ENCODE results near the gene RSPH6A.

The RSPH6A gene

DNA sequence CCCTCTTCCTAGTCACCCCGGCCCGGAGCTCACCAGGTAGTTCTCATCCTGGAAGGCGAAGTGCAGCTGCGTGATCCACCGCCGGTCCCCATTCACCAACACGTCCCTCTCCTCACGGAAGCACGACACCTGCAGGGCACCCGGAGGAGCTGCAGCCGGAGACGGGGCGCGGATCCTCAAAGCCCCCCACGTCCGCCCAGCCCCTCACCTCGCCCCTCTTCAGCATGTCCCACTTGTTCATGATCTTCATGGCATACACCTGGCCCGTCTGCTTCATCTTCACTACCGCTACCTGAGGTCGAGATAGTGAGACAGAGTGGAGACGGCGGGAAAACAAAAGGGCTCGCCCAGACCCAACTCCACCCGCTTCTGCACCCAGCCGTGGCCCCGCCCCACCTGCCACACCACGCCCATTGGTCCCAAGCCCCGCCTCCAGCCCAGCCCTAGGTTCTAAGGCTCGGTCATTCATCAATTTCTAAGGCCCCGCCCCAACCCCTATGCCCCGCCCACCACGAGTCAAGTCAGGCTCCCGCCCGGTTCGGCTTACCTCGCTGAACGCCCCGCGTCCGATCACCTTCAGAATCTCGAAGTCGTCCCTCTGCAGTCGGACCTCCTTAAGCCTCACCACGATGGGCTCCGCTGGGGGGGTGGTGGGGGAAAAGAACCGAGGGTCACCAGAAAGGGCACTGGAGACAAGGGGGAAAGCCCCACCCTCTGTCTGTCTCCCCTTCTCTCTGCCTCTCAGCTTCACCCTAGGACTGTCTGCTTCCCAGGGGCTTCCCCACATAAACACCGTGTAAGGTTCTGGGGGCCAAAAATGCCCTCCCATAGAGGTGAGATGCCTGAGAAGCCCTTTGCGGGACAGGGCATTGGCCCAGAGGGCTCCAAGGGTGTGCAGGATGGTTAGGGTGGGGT lies 35.6 kb downstream of the RSPH6A start:
- DNase-seq, result no peak

DNA sequence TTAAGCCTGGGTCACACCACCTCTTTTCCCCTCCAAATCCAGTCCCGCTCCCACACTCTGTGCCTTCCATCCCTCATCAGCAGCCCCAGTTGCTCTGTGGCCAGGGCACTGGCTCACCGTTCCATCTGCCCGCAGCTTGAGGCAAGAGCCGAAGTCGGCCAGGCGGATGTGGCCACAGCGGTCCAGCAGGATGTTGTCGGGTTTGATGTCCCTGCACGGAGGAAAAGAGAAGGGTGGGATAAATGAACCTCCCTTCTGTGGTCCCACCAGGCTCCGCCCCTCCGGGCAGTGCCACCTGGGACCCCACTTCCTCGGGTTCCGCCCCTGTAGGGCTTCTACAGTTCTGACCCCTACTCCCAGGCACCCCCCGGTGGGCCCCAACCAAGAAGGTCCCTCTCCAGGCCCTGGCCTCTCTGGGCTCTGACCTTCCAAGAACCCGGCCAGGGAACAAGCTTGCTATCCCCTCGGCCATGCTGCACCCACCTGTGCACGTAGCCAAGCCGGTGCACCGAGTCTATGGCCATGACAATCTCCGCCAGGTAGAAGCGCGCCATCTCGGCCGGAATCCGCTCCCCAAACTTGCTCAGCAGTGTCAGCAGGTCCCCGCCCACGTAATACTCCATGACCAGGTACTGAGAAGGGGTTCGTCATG lies 37.0 kb downstream of the RSPH6A start:
- DNase-seq, result no peak

DNA sequence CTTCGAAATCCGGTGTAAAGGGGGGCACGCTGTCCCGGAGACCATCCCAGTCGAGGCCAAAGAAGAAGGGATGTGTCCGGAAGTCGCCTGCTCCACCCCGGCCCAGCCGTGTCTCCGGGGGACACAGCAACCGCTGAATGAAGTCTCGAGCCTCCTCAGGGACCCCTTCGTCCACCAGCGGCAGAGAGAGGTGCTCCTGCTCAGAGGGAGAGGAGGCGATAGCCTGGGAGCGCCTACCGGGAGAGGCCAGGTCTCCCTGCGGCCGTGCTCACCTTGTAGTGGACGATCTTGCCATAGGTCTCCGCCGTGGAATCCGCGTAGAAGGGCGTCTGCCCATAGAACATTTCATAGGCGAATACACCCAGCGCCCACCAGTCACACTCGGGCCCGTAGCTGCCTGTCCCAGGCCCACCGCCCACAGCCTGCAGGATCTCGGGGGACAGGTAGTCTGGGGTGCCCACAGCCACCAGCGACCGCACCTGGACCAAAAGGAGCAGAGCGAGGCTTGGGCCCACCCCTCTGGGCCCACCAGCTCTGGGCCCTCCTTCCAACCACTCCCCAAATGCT lies 37.6 kb downstream of the RSPH6A start:
- DNase-seq, result no peak

DNA sequence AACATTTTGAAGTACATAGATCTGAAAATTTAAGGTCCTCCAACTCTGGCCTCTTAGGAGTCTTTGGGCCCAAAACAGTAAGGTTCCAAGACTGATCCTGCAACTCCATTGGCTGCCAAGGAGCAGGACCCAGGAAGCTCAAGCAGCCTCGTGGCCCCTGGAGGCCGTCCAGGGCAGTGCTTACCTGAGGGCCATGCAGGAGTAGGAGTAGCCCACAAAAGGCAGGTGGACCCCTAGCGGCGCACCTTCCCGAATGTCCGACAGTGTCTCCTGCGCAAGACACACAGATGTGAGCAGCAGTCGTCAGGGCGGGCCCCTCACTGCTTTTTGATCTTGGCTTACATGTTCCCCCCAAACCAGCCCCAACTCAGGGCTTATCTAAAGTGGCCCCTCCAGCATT lies 40.3 kb downstream of the RSPH6A start:
- DNase-seq, result no peak

DNA sequence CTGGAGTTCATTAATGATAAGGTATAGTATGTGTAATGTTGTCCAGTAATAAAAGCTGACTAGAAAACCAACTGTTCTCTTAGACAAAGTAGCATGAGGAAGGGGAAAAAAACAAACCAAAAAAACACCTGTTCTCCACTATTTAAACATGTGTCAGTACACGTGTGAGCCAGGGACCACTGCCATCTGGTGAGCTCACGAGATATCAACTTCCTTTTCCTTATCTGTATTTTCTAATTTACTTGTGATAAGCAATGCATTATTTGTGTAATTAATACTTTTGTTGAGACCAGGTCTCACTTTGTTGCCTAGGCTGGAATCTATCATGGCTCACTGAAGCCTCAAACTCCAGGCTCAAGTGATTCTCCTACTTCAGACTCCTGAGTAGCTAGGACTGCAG lies 41.7 kb downstream of the RSPH6A start:
- DNase-seq, result no peak

DNA sequence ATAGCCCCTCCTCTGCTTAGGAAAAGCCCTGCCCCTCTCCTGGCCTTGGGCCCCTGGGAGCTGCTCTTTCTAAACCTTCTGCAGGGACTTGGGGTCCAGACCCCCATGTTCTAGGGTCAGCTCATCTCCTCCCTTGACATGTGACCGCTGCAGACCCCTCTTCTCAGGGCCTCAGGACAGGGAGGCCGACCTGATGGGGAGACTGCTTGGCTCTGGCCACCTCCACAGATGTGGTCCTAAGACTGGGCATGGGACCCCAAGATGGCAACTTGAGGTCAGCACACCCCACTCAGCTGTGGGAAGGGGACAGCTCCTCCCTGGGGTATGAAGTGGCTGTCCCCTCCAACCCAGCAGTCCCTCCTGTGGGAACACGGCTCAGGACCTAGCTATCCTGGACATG lies 42.2 kb downstream of the RSPH6A start:
- no peak for DNase-seq

DNA sequence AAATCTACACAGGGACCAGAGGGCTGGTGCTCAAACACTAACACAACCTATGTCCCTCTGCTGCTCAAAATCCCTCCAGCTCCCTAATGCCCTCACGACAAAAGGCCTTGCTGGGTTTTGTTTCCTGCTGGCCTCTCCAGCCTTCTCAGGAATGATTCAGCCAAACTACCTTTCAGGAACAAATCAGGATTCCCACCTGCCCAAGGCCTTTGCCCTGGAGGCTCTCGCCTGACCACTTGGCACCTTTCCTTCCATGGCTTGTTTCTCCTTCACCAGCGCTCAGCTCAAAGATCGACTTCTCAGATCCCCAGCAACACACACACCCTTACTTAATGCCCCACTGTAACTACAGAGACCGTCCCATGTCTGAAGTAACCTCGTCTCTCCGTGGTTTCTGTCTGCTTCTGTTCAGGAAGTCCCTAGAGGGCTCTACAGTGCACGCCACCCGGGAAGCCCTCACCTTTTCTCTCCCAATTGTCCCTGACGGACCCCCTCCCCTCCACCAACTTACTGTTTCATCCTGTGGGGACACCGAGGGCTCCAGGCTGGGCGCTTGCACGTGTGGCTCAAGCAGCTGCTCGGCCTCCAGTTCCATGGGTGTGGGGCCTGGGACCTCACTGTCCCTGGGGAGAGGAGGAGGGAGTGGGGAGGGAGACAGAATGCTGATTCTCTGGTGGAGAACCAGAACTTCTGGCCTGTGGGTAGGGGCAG lies 42.8 kb downstream of the RSPH6A start:
- DNase-seq, result no peak

DNA sequence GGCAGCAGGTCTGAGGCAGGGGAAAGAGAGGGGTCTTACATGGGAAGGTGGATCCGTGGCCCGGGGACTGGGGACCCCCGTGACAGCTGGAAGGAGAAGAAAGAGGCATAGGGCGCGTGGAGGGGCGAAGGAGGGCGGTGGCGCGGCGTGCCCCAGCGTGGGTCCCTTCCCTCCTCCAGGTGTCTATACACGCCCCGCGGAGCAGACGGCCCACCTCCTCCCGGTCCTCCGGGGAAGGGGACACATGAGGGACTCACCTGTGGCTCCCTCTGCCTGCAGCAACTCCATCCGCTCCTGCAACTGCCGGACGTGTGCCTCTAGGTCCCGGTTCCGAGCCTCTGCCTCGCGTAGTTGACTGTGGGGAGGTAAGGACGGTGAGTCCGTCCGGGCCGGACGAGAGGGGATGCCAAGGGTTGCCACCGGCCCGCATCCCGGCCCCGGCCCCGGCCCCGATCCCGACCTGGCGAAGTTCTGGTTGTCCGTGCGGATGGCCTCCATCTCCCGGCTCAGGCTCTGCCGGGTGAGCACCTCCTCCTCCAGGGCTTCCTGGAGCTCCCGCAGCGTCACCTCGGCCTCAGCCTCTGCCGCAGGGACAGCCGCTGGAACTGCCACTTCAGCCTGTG lies 43.7 kb downstream of the RSPH6A start:
- DNase-seq, result no peak

DNA sequence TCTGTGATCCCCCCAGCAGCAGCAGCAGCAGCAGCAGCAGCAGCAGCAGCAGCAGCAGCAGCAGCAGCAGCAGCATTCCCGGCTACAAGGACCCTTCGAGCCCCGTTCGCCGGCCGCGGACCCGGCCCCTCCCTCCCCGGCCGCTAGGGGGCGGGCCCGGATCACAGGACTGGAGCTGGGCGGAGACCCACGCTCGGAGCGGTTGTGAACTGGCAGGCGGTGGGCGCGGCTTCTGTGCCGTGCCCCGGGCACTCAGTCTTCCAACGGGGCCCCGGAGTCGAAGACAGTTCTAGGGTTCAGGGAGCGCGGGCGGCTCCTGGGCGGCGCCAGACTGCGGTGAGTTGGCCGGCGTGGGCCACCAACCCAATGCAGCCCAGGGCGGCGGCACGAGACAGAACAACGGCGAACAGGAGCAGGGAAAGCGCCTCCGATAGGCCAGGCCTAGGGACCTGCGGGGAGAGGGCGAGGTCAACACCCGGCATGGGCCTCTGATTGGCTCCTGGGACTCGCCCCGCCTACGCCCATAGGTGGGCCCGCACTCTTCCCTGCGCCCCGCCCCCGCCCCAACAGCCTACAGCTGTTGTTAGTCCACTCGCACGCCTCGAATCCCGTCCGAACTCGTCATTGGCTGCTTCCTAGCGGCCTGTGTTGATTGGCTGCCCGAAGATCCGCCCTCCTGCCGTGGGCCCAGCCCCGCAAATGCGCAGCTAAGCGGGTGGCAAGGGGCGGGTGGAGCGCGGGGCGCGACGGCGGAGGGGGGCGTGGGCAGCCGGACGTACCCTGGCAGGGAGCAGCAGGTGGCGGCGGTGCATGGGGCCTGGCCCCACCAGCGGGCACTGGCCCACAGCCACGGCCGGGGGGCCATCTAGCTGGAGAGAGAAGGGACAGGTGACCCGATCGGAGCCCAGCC lies 44.7 kb downstream of the RSPH6A start:
- DNase-seq, result peak; percentile 78

DNA sequence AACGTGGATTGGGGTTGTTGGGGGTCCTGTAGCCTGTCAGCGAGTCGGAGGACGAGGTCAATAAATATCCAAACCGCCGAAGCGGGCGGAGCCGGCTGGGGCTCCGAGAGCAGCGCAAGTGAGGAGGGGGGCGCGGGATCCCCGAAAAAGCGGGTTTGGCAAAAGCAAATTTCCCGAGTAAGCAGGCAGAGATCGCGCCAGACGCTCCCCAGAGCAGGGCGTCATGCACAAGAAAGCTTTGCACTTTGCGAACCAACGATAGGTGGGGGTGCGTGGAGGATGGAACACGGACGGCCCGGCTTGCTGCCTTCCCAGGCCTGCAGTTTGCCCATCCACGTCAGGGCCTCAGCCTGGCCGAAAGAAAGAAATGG lies 45.3 kb downstream of the RSPH6A start:
- peak; percentile 56 for DNase-seq

DNA sequence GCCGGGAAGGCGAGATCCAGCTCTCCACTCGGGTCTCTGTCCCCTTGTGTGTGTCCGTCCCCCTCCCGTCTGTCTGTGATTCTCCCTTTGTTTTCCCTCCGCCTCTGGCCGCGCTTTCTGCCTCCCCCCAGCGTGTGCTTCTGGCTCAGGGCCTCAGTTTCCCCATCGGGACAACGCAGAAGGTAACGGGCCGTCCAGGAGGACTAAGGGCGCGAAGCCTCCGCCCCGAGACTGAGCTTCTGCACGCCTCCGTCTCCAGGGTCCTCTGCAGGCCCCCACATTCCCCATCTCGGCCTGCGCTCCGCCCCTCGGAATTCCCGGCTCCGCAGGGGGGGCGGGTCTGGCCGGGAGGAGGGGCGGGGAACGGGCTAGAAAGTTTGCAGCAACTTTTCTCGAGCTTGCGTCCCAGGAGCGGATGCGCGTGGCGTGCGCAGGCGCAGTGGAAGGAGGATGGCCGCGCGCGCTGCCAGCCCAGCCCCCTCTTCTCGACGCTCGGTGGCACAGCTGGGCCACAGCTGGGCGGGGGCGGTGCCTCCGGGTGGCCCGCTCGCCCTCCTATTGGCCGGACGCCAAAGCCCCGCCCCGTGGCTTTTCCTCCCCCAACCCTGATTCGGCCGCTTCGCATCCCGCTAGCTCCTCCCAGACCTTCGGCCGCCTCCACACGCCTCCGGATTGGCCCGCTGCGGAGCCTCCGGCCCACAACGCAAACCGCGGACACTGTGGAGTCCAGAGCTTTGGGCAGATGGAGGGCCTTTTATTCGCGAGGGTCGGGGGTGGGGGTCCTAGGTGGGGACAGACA lies 45.9 kb downstream of the RSPH6A start, which contains the start of gene SIX5:
TSS of gene SIX5 (minus strand) at position 269 of the 799 bp plus-strand sequence. CDS start 408 bp downstream, outside the sequence.
- peak; percentile 96 for DNase-seq

DNA sequence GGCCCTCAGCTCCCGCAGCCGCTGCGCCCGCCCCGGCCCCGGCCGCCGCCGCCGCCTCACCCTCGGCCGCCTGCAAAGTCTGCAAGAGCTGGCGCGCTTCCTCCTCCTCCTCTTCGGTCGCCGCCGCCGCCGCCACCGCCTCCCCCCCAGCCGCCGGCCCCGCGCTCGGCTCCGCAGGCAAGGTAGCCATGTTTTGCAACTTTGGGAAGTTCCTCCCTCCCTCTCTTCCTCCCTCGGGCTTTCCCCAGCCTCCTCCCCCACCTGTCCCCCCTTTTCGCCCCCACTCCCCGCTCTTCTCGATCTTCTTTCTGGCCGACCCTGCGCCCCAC lies 46.5 kb downstream of the RSPH6A start:
- no peak for DNase-seq

DNA sequence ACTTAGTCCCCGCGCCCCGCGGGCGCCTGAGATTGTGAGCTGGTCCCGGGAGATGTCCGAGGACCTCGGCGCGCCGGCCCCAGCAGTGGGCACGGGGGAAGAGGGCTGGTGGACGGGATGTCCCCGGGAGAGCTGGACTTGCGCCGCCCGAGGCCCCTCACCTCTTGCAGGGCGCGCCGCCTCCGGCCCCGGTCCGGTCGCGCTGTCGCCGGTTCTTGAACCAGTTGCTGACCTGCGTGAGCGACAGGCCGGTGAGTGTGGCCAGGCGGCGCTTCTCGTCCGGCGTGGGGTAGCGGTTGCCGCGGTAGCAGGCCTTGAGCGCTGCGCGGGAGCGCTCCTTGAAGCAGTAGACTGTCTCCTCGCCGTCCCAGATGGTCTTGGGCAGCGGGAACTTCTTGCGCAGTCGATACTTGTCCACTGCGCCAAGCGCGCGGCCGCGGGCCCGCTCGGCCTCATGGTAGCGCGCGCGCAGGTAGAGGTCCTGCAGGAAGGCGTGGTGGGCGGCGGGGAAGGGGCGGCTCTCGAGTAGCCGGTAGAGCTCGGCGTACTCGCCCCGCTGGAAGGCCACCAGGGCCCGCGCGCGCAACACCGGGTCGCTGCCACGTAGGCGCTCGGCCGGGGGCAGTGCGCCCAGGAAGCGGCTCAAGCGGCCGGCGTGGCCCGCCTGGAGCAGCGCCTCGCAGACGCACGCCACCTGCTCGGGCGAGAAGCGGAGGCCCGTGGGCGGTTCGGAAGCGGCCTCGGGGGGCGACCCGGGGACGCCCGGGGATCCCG lies 47.0 kb downstream of the RSPH6A start:
- DNase-seq, result no peak

DNA sequence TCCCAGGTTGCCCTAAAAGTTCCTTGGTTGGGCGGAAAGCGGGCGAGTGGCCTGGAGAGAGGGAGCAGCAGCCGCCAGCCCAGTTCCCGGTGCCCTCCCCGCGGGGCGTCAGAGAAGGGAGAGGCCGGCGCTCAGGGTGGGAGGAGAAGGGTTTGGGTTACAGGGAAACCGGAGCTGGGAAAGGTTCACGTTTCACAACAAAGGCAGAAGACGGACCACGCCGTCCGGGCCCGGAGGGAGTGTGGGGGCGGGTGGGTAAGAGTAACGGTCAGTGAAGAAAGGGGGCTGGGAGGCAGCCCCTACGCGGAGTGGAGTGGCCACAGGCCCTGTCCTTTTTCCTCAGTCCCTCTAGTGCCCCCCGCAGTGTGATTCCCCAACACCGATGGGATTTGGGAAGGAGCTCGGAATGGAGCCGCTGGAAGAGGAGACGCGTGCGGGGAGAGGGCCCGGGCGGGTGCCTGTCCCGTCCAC lies 47.7 kb downstream of the RSPH6A start:
- no peak for DNase-seq

DNA sequence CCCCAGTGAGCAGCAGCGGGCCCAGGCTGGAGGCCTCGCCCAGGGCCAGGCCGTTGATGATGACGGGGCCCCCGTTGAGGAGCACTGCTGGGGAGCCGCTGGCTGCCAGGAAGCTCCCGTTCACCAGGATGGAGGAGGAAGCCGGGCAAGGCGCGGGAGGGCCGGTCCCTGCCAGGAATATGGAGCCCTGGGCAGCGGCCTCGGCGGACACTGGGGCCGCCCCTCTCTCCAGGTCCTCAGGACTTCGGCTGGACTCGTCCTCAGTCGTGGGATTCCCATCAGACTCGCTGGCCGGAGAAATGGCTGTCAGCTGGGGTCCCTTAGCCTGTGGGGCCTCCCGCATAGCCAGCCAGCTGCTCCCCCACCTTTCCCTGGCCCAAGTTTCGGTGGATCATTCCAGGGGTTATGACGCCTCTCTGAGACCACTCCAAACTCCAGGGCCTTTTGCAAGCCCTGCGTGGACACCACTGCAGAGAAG lies 48.2 kb downstream of the RSPH6A start:
- DNase-seq, result no peak

DNA sequence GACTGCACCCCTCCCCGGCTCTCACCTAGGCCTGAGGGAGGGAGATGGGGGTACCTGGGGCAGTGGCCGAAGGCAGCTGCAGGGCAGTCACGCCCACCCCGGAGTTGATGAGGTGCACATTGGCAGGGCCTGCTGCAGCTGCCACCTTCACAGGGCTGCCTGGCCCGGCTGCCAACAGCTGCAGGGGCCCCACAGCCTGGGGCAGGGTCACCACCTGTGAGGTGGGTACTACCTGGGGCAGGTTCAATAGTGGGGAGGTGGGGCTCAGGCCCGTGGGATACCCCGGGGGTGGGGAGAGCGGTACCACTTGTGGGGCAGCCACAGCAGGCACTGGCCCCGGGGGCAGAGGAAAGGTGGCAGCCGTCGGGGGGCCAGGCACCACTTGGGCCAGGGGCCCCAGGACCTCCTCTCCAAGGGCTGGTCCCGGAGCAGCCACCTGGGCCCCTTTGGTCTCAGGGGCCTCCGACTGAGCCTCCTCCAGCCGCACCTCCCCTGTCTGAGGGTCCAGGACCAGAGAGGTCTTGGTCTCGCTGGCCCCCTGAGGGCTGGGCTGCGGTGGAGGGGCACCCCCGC lies 48.7 kb downstream of the RSPH6A start:
- no peak for DNase-seq

DNA sequence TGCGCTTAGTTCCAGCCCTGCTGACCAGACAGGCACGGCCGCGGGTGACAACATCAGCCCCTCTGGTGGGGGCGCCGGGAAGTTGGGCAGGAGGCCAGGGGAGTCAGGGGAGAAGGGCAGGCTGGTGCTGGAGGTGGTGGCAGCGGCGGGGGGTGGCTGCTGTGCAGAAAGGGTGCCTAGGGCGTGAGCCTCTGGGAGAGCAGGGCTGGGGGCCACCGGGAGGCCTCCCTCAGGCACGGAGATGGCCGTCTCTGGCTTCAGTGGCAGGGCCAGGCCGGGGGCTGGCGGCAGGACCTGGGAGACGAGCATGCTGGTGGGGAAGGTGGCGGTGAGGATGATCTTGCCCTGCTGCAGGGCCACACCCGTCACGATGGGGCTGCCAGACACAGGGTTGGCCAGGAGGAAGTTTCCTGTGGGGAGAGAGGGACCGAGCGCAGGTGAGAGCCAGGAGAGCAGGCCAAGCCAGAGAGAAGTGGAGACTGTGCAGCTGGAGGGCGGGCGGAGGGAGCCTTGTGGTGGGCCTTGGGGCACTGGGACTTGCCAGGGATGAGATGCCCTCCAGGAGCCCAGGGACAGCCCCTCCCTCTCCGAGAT lies 49.3 kb downstream of the RSPH6A start:
- DNase-seq, result no peak

DNA sequence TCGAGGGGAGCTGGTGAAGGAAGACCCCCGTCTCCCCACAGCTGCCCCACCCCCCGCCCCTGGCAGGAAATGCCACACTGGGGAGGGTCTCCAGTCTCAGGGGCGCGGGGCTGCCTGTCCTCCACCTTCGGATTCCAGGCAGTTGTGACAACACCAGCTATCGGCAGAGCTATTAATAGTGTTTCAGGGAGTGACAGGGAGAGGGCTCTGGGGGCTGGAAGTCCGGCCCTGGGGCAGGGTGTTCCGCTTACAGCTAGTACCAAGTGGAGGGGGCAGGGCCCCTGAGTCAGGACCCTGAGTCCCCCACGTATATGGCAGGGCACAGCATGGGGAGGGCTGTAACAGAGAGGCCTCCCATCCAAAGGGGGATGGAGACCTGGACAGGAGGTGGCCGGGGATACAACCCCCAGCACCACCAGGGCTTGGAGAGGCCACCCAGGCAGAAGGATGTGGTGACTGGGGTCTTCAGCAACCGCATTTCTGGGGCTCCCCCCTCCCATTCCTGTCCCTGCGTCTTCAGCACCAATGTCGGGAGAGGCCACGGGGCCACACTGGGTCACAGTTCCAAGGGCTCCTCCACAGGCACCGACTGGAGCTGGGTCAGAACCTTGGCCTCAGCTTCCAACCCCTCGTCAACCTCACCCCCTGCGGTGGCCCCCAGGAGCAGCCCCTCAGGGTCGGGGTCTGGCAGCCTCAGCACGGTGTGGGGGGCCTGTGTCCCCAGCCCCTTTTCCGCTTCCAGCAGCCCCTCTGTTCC lies 50.0 kb downstream of the RSPH6A start:
- DNase-seq, result no peak

Measured in NK-92 treated with Interleukin-12 subunit alpha and Interleukin-12 subunit beta, amount 100 ng/mL, for 24 hours (cell line).